ENCODE results near the gene SMIM38. TPM values are rescaled to one million over a fixed set of nuclear protein-coding genes. Genes with fewer than 3 reads are reported as not detected.

Gene SMIM38
- total RNA-seq, 2 donors from 2014 or later: 8.9 to 15.6 TPM

DNA sequence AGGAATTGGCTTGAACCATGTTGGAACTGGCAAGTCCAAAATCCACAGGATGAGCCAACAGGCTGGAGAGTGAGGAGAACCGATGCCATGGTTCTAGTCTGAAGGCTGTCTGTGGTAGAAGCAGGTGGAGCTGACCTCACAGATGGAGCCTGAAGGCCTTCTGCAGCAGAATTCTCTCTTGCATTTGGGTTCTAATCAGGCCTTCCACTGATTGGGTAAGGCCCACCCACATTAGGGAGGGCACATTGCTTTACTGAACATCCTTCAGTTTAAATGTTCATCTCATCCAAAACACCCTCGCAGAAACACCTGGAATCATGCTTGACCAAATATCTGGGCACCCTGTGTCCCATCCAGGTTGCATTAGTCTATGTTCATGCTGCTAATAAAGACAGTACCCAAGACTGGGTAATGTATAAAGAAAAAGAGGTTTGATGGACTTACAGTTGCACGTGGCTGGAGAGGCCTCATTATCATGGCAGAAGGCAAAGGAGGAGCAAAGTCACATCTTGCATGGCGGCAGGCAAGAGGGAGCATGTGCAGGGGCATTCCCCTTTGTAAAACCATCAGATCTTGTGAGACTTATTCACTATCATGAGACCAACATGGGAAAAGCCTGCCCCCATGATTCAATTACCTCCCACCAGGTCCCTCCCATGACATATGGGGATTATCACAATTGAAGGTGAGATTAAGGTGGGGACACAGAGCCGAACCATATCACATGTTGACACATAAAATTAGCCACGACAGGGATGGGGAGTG lies 15.9 kb downstream of the SMIM38 start:
- intact Hi-C loops (cut with DNase I): no loop called here
- H3K27ac ChIP-seq: no peak overlapping the region
- 86 to 88% methylated on average over 5 to 6 of the region's 6 CpGs for WGBS, 2 donors
- ATAC-seq (no peak), DNase-seq (no peak)
- H3K36me3 ChIP-seq (replicated peaks in 1 of 2; ENCODE audit: insufficient read depth in 1 of 2, low read depth in 2 of 2): no peaks in the 10 kb centered on the region
- no peaks in the 10 kb centered on the region for H3K27me3 ChIP-seq
- peaks cover under 1% of the 10 kb centered on the region for H3K4me1 ChIP-seq
- TF ChIP-seq, protein P1, sequence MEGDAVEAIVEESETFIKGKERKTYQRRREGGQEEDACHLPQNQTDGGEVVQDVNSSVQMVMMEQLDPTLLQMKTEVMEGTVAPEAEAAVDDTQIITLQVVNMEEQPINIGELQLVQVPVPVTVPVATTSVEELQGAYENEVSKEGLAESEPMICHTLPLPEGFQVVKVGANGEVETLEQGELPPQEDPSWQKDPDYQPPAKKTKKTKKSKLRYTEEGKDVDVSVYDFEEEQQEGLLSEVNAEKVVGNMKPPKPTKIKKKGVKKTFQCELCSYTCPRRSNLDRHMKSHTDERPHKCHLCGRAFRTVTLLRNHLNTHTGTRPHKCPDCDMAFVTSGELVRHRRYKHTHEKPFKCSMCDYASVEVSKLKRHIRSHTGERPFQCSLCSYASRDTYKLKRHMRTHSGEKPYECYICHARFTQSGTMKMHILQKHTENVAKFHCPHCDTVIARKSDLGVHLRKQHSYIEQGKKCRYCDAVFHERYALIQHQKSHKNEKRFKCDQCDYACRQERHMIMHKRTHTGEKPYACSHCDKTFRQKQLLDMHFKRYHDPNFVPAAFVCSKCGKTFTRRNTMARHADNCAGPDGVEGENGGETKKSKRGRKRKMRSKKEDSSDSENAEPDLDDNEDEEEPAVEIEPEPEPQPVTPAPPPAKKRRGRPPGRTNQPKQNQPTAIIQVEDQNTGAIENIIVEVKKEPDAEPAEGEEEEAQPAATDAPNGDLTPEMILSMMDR (IDR thresholded peaks at IDR 0.05): no peak
- no peak for TF ChIP-seq POLR2A (IDR thresholded peaks at IDR 0.05)
- no peak overlapping the region for H3K4me3 ChIP-seq
- no peaks in the 10 kb centered on the region for H3K9me3 ChIP-seq

GRCh38 chr11:69172674-69173073 lies 16.9 kb downstream of the SMIM38 start:
- TF ChIP-seq POLR2A (IDR thresholded peaks at IDR 0.05): no peak
- TF ChIP-seq, protein P1 (IDR thresholded peaks at IDR 0.05): no peak
- H3K4me3 ChIP-seq: no peak overlapping the region
- H3K9me3 ChIP-seq: no peaks in the 10 kb centered on the region
- H3K36me3 ChIP-seq (replicated peaks in 1 of 2; ENCODE audit: insufficient read depth in 1 of 2, low read depth in 2 of 2): no peaks in the 10 kb centered on the region
- H3K27me3 ChIP-seq: no peaks in the 10 kb centered on the region
- DNase-seq (no peak), ATAC-seq (no peak)
- no peaks in the 10 kb centered on the region for H3K4me1 ChIP-seq
- intact Hi-C loops (cut with DNase I): no loop called here
- WGBS, 2 donors: 6 to 33% methylated on average over 1 of the region's 1 CpG
- H3K27ac ChIP-seq: no peak overlapping the region

- WGBS, 2 donors: 96 to 100% methylated on average over 3 of the region's 3 CpGs
These were observed 17.6 kb downstream of the SMIM38 start for GRCh38 chr11:69173331-69173730.

GRCh38 chr11:69173925-69174581 lies 18.3 kb downstream of the SMIM38 start:
- ATAC-seq (no peak), DNase-seq (no peak)
- no peak overlapping the region for H3K4me3 ChIP-seq
- no peaks in the 10 kb centered on the region for H3K27me3 ChIP-seq
- 92 to 94% methylated on average over 8 of the region's 8 CpGs for WGBS, 2 donors
- H3K4me1 ChIP-seq: peaks cover 10% of the 10 kb centered on the region
- H3K27ac ChIP-seq: no peak overlapping the region
- intact Hi-C loops (cut with DNase I): no loop called here
- no peak for TF ChIP-seq POLR2A (IDR thresholded peaks at IDR 0.05)
- TF ChIP-seq, protein P1 (IDR thresholded peaks at IDR 0.05): no peak
- H3K9me3 ChIP-seq: no peaks in the 10 kb centered on the region
- H3K36me3 ChIP-seq (replicated peaks in 1 of 2; ENCODE audit: insufficient read depth in 1 of 2, low read depth in 2 of 2): no peaks in the 10 kb centered on the region

More at GRCh38 chr11:69173331-69173730, 17.6 kb downstream of the SMIM38 start:
- TF ChIP-seq, protein P1 (IDR thresholded peaks at IDR 0.05): no peak
- no peak for TF ChIP-seq POLR2A (IDR thresholded peaks at IDR 0.05)
- no peaks in the 10 kb centered on the region for H3K36me3 ChIP-seq (replicated peaks in 1 of 2; ENCODE audit: insufficient read depth in 1 of 2, low read depth in 2 of 2)
- H3K9me3 ChIP-seq: no peaks in the 10 kb centered on the region
- H3K27me3 ChIP-seq: no peaks in the 10 kb centered on the region
- H3K4me3 ChIP-seq: no peak overlapping the region
- H3K4me1 ChIP-seq: peaks cover 3% of the 10 kb centered on the region
- ATAC-seq (no peak), DNase-seq (no peak)
- no peak overlapping the region for H3K27ac ChIP-seq
- intact Hi-C loops (cut with DNase I): no loop called here

Measured in body of pancreas (tissue), 4 donors.